ENCODE measurements around the gene PARP9.

Gene PARP9

DNA sequence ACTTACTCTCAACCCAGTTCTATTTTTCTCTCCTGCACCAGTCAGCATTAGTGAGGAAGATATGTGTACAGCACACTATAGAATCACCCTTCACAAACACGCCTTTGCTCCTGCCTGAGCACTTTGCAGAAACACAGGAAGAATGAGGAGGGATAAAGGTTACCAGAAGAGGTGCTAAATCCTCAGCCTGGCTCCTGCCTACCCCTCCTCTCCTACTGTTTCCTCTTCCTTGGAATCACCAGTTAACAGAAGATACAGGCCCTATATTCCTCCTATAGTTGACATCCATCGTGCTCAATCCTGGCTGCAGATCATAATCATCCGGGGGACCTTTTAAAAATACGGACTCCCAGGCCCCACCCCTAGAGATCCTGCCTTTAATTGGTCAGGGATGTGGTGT is 42.2 kb upstream of the PARP9 start:
- no peak for DNase-seq (ENCODE audit: low spot score)
- H3K4me1 ChIP-seq (ENCODE audit: insufficient read depth, poor library complexity, severe bottlenecking) = peaks cover 7% of the 10 kb centered on the region
- no peaks in the 10 kb centered on the region for H3K27me3 ChIP-seq (ENCODE audit: insufficient read depth, poor library complexity, severe bottlenecking)
- ATAC-seq (ENCODE audit: low read depth) = no peak
- TF ChIP-seq, protein P1, sequence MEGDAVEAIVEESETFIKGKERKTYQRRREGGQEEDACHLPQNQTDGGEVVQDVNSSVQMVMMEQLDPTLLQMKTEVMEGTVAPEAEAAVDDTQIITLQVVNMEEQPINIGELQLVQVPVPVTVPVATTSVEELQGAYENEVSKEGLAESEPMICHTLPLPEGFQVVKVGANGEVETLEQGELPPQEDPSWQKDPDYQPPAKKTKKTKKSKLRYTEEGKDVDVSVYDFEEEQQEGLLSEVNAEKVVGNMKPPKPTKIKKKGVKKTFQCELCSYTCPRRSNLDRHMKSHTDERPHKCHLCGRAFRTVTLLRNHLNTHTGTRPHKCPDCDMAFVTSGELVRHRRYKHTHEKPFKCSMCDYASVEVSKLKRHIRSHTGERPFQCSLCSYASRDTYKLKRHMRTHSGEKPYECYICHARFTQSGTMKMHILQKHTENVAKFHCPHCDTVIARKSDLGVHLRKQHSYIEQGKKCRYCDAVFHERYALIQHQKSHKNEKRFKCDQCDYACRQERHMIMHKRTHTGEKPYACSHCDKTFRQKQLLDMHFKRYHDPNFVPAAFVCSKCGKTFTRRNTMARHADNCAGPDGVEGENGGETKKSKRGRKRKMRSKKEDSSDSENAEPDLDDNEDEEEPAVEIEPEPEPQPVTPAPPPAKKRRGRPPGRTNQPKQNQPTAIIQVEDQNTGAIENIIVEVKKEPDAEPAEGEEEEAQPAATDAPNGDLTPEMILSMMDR (IDR thresholded peaks at IDR 0.05; ENCODE audit: poor library complexity, severe bottlenecking) = no peak
- H3K36me3 ChIP-seq (ENCODE audit: low read depth) = no peaks in the 10 kb centered on the region
- no peaks in the 10 kb centered on the region for H3K9me3 ChIP-seq (ENCODE audit: severe bottlenecking)
- H3K27ac ChIP-seq (ENCODE audit: poor library complexity, severe bottlenecking) = no peak overlapping the region
- no peak overlapping the region for H3K4me3 ChIP-seq (ENCODE audit: severe bottlenecking)

DNA sequence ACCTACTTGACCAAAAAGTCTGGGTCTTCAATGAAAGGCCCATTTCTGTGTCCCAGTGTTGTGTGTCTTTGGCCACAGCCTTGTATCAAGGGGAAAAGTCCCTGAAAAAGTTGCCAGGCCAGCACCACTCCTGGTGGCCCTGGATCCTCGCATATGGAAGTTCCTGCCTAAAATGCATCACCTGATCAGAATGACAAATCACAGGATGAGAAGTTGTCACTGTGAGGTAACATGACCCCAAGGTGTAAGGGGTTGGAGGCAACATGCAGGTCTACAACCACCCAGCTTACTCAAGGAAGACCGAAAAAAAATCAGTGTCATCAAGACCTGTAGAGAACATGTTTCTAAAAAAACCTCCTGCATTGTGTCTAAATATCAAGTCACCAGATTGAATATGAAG is 39.0 kb upstream of the PARP9 start:
- Histone ChIP-seq H3K27me3 (ENCODE audit: insufficient read depth, poor library complexity, severe bottlenecking) (no peaks in the 10 kb centered on the region), H3K4me3 (ENCODE audit: severe bottlenecking) (no peak overlapping the region), H3K27ac (ENCODE audit: poor library complexity, severe bottlenecking) (no peak overlapping the region), H3K36me3 (ENCODE audit: low read depth) (no peaks in the 10 kb centered on the region), H3K4me1 (ENCODE audit: insufficient read depth, poor library complexity, severe bottlenecking) (no peaks in the 10 kb centered on the region), H3K9me3 (ENCODE audit: severe bottlenecking) (no peaks in the 10 kb centered on the region)
- DNase-seq (ENCODE audit: low spot score) (no peak), ATAC-seq (ENCODE audit: low read depth) (no peak)
- TF ChIP-seq, protein P1 (IDR thresholded peaks at IDR 0.05; ENCODE audit: poor library complexity, severe bottlenecking) = no peak

DNA sequence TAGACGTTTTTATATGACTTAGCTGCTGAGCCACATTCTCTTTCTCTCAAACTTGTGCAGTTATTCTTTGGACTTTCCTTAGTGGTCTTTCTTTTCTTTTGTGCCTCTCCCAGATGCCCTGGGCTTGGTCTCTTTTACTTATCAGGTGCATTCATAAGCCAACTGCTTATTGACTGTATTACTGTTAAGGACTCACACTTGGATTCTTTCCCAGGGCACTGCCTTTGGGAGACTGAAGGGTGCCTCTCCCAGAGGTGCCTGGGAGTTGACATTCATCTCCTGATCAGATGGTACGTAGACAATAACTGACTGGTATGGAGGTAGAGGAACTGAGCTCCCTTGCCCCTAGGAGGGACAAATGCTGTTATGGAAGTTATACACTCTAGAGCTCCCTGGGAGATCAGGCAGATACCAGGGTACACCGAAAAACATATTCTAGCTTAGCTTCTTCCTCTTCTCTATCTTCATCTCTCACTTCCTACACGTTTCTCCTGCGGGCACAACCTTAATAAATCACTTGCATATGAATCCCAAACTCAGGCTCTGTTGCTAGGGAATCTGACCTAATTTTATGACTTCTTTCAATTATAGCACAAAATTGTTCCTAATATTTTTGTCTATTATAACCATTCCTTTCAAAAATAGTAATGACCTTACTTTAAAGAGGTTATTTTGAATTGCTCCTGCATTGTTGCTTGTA is 38.1 kb upstream of the PARP9 start:
- H3K4me3 ChIP-seq (ENCODE audit: severe bottlenecking) = no peak overlapping the region
- H3K9me3 ChIP-seq (ENCODE audit: severe bottlenecking) = no peaks in the 10 kb centered on the region
- no peaks in the 10 kb centered on the region for H3K4me1 ChIP-seq (ENCODE audit: insufficient read depth, poor library complexity, severe bottlenecking)
- no peak for DNase-seq (ENCODE audit: low spot score)
- TF ChIP-seq, protein P1 (IDR thresholded peaks at IDR 0.05; ENCODE audit: poor library complexity, severe bottlenecking) = no peak
- H3K36me3 ChIP-seq (ENCODE audit: low read depth) = no peaks in the 10 kb centered on the region
- no peak for ATAC-seq (ENCODE audit: low read depth)
- no peaks in the 10 kb centered on the region for H3K27me3 ChIP-seq (ENCODE audit: insufficient read depth, poor library complexity, severe bottlenecking)
- no peak overlapping the region for H3K27ac ChIP-seq (ENCODE audit: poor library complexity, severe bottlenecking)

DNA sequence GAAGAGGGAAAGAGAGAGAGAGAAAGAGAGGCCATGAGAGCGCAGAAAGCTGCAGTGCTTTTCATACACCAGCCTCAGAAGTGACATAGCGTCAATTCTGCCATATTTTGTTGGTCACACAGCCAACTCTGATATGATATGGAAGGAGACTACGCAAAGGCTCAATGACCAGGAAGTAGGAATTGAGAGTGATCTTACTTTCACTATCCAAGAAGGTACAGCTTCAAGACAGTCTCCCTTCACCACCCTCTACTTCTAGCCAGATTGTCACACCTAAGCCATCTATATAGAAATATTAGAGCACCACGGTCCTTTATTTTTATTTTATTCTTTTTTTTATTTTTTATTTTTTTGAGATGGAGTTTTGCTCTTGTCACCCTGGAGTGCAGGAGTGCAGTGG is 34.5 kb upstream of the PARP9 start:
- Histone ChIP-seq H3K4me1 (ENCODE audit: insufficient read depth, poor library complexity, severe bottlenecking) (no peaks in the 10 kb centered on the region), H3K27me3 (ENCODE audit: insufficient read depth, poor library complexity, severe bottlenecking) (no peaks in the 10 kb centered on the region), H3K9me3 (ENCODE audit: severe bottlenecking) (no peaks in the 10 kb centered on the region), H3K36me3 (ENCODE audit: low read depth) (no peaks in the 10 kb centered on the region), H3K4me3 (ENCODE audit: severe bottlenecking) (no peak overlapping the region), H3K27ac (ENCODE audit: poor library complexity, severe bottlenecking) (no peak overlapping the region)
- TF ChIP-seq, protein P1 (IDR thresholded peaks at IDR 0.05; ENCODE audit: poor library complexity, severe bottlenecking) = no peak
- ATAC-seq (ENCODE audit: low read depth) (no peak), DNase-seq (ENCODE audit: low spot score) (no peak)

DNA sequence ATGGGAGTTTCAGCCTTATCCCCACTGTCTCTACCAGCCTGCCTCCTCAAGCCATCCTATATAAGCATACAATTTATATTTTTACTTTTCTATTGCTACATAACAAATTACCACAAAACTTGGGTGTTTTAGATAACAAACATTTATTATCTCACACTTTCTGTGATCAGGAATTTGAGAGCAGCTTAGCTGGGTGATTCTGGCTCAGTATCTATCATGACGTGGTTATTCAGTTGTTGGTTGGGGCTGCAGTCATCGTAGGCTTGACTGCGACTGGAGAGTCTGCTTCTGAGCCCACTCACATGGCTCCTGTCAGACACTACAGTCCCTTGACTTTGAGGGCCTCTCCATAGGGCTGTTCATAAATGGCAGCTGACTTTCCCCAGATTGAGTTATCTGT is 34.1 kb upstream of the PARP9 start:
- TF ChIP-seq, protein P1 (IDR thresholded peaks at IDR 0.05; ENCODE audit: poor library complexity, severe bottlenecking) = no peak
- Histone ChIP-seq H3K9me3 (ENCODE audit: severe bottlenecking) (no peaks in the 10 kb centered on the region), H3K4me1 (ENCODE audit: insufficient read depth, poor library complexity, severe bottlenecking) (no peaks in the 10 kb centered on the region), H3K27ac (ENCODE audit: poor library complexity, severe bottlenecking) (no peak overlapping the region), H3K36me3 (ENCODE audit: low read depth) (no peaks in the 10 kb centered on the region), H3K27me3 (ENCODE audit: insufficient read depth, poor library complexity, severe bottlenecking) (no peaks in the 10 kb centered on the region), H3K4me3 (ENCODE audit: severe bottlenecking) (no peak overlapping the region)
- ATAC-seq (ENCODE audit: low read depth) = no peak
- no peak for DNase-seq (ENCODE audit: low spot score)
